Activated T-cell treated with anti-CD3 and anti-CD28 coated beads, Interleukin-2, amount 50 U/mL, for 4 hours (primary cell): ENCODE data around the gene MLLT11. TPM values are rescaled to one million over a fixed set of nuclear protein-coding genes. Genes with fewer than 3 reads are reported as not detected.
A peak's percentile ranks its signal among the peaks of the same experiment; 100 is the strongest.

ENCODE experiments used
- ATAC-seq, 2 donors: fragments of 200-7000 bp; cut with Tn5 transposase; one replicate each; pipeline ENCODE4 v1.10.0; 2021
- DNase-seq: peaks from one replicate; pipeline ENCODE4 v3.0.0-alpha.2; 2020
- H3K27me3 Mint-ChIP-seq: one replicate; pipeline ENCODE4 v1.8.0; 2021; ENCODE audit warnings: low read depth, mixed read lengths
- H3K36me3 Mint-ChIP-seq: one replicate; pipeline ENCODE4 v1.8.0; 2022; ENCODE audit warnings: mixed read lengths; ENCODE audit not compliant: insufficient read depth
- H3K4me1 Mint-ChIP-seq: one replicate; pipeline ENCODE4 v1.8.0; 2021; ENCODE audit warnings: low read depth, mixed read lengths
- H3K4me3 Mint-ChIP-seq: one replicate; pipeline ENCODE4 v1.8.0; 2021; ENCODE audit warnings: mild to moderate bottlenecking, moderate library complexity, mixed read lengths
- H3K9me3 Mint-ChIP-seq: one replicate; pipeline ENCODE4 v1.8.0; 2021; ENCODE audit warnings: mixed read lengths
- total RNA-seq, 3 donors: library from RNA; stranded (reverse); gene quantifications; one replicate each; pipeline ENCODE4 v1.2.1, GENCODE V29; 2021

MLLT11 gene, protein sequence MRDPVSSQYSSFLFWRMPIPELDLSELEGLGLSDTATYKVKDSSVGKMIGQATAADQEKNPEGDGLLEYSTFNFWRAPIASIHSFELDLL
- 1 to 10 TPM; 2.3 to 2.8 (median 2.6) TPM for total RNA-seq

DNA sequence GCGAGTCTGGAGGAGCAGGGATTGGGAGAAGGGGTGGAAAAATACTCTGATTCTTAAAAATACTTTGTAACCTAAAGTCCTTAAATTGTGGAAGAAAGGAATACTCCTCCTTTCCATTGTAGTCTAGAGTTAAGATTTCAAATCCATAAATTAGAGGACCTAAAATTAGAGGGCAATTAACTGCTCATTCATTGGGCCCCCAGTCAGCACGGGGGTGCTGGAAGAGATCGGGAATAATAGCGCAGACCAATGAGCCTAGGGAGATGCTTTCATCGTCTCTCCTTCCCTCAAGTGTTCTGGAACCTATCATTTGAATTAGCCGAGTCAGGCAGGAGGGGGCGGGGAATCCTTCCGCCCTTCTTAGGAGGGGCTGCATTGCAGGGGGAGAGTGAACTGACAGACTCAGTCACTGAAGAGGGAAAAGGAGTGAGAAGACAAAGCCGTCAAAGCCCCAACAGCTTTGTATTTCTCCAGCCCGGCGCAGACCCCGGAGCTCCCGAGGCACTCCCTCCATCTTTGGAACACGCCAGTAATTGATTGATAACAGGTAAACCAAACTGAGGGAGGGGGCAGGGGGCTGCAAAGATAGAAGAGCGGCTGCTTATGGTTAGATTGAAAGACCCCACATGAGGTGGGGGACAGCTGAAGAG is at the start of gene MLLT11:
MLLT11 (plus strand) TSS at position 391 of the 650 bp plus-strand sequence. CDS start 6,828 bp downstream, outside the sequence.
- Mint-ChIP-seq H3K36me3 (peaks cover 25% of the 10 kb centered on the region), H3K27me3 (no peaks in the 10 kb centered on the region), H3K4me3 (peak within 1 kb of the TSS; percentile 99), H3K9me3 (no peaks in the 10 kb centered on the region), H3K4me1 (peaks cover 41% of the 10 kb centered on the region)
- ATAC-seq (no peak), DNase-seq (no peak)

GRCh38 chr1:151011154-151011850 is 48.9 kb upstream of the MLLT11 start:
- ATAC-seq (no peak), DNase-seq (no peak)
- Mint-ChIP-seq H3K27me3 (no peaks in the 10 kb centered on the region), H3K36me3 (peaks cover 3% of the 10 kb centered on the region), H3K4me1 (peaks cover 55% of the 10 kb centered on the region), H3K9me3 (no peaks in the 10 kb centered on the region), H3K4me3 (no peak overlapping the region)

DNA sequence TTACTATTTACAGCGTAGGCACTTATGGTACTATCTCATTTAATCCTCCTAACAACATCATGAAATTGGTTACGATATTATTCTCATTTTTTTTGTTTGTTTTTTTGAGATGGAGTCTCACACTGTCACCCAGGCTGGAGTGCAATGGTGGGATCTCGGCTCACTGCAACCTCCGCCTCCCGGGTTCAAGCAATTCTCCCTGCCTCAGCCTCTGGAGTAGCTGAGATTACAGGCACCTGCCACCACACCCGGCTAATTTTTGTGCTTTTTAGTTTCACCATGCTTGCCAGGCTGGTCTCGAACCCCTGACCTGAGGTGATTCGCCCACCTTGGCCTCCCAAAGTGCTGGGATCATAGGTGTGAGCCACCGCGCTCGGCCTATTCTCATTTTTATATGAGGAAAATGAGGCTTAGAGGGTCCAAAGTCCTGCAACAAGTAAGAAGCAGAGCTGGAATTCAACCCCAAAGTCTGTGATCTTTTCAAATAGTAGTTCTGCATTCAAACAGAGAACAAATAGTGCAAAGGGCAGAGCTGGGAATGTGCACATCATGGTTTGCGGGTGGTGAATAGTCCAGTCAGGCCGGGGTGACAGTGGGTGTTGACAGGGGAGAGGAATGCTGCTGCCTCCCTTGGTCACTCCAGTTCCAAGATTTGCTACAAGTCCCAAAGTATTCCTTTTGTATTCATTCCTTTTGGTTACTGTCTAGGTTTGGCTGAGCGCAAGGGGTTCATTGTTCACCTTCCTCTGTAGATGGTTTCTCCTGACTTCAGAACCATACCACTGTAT is 47.3 kb upstream of the MLLT11 start:
- Mint-ChIP-seq H3K4me3 (no peak overlapping the region), H3K27me3 (no peaks in the 10 kb centered on the region), H3K4me1 (peaks cover 40% of the 10 kb centered on the region), H3K36me3 (peaks cover 3% of the 10 kb centered on the region), H3K9me3 (no peaks in the 10 kb centered on the region)
- ATAC-seq (no peak), DNase-seq (no peak)

DNA sequence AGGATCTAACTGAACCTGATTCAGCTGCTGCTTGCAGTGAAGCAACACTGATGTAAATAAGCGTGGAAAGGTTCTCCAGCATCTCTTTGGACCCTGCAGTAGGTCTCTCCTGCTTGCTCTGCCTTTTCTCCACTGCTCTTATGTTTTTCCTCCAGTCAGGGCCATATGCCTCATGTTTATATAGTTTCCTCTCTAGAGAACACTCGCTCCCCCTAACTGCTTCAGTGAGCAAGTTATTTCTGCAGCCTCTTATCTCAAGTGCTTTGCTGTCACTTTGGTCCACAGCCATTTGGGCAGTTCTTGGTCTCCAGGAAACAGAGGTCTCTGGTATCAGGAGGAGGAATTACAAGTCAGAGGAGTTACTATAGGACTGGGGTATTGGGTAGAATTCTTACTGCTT is 46.7 kb upstream of the MLLT11 start:
- DNase-seq (no peak), ATAC-seq (no peak)
- no peaks in the 10 kb centered on the region for H3K27me3 Mint-ChIP-seq
- peaks cover 35% of the 10 kb centered on the region for H3K4me1 Mint-ChIP-seq
- no peak overlapping the region for H3K4me3 Mint-ChIP-seq
- H3K36me3 Mint-ChIP-seq, result peaks cover 9% of the 10 kb centered on the region
- H3K9me3 Mint-ChIP-seq, result no peaks in the 10 kb centered on the region

GRCh38 chr1:151024540-151025146 is 35.6 kb upstream of the MLLT11 start:
- Mint-ChIP-seq H3K4me3 (no peak overlapping the region), H3K27me3 (no peaks in the 10 kb centered on the region), H3K9me3 (no peaks in the 10 kb centered on the region), H3K4me1 (peaks cover 5% of the 10 kb centered on the region), H3K36me3 (peaks cover 24% of the 10 kb centered on the region)
- ATAC-seq, result peak; percentile 100
- peak; percentile 87 for DNase-seq

DNA sequence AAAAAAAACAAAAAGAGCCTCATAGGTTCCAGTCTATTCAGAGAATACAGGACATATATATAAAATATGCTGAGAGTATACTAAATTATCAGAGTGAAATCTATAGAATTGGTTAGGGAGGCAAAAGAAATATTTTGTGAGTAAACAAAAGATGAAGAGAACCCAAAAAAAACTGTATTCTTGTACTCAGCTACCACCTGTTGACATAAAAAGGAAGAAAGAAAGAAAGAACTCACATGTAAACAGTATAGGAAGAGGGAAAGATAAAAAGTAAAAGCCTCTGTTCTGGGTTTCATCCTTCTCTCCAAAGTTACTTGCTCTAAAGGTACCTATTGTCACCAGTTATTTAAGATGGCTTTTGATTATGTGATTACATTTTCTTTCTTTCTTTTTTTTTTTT is 33.7 kb upstream of the MLLT11 start:
- no peak overlapping the region for H3K4me3 Mint-ChIP-seq
- no peaks in the 10 kb centered on the region for H3K27me3 Mint-ChIP-seq
- ATAC-seq, result no peak
- DNase-seq, result no peak
- H3K4me1 Mint-ChIP-seq, result peaks cover 5% of the 10 kb centered on the region
- no peaks in the 10 kb centered on the region for H3K9me3 Mint-ChIP-seq
- H3K36me3 Mint-ChIP-seq, result peaks cover 30% of the 10 kb centered on the region

- no peak for DNase-seq
- Mint-ChIP-seq H3K9me3 (no peaks in the 10 kb centered on the region), H3K4me1 (peaks cover 11% of the 10 kb centered on the region), H3K36me3 (peaks cover 36% of the 10 kb centered on the region), H3K27me3 (no peaks in the 10 kb centered on the region), H3K4me3 (no peak overlapping the region)
- no peak for ATAC-seq
These were observed 28.0 kb upstream of the MLLT11 start for GRCh38 chr1:151032164-151032563.

DNA sequence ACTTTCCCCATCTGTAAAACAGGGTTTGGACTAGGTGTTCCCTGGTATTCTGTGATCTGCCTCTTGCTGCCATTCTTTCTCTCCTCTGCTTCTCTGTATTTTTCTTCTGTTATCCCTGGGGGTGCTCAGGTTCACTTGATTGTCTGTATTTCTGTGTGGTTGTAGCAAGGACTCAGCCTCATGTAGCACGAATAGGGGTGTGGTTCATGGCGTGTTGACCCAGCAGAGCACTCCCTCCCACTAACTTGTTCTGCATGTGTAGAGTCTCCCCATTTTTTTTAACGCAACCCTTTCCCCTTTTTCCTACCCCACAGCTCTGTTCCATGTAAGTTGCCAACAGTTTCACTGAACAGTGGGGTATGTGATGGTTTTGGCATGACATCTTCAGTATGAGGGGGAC is 25.0 kb upstream of the MLLT11 start:
- Mint-ChIP-seq H3K9me3 (no peaks in the 10 kb centered on the region), H3K36me3 (peaks cover 22% of the 10 kb centered on the region)
- no peak for ATAC-seq

GRCh38 chr1:151036356-151036755 is 23.8 kb upstream of the MLLT11 start, which contains the start of gene BNIPL:
Gene BNIPL (plus strand): TSS chr1:151036586. CDS start chr1:151036726, 140 bp downstream.
- ATAC-seq, result no peak
- no peaks in the 10 kb centered on the region for H3K27me3 Mint-ChIP-seq
- peaks cover 19% of the 10 kb centered on the region for H3K36me3 Mint-ChIP-seq
- H3K4me1 Mint-ChIP-seq, result peaks cover 11% of the 10 kb centered on the region
- no peak for DNase-seq
- H3K4me3 Mint-ChIP-seq, result no peak within 1 kb of the TSS
- H3K9me3 Mint-ChIP-seq, result no peaks in the 10 kb centered on the region

More for the DNA sequence above, 25.0 kb upstream of the MLLT11 start:
- H3K4me3 Mint-ChIP-seq, result no peak overlapping the region
- no peak for DNase-seq
- H3K27me3 Mint-ChIP-seq, result no peaks in the 10 kb centered on the region
- H3K4me1 Mint-ChIP-seq, result peaks cover 11% of the 10 kb centered on the region

- H3K9me3 Mint-ChIP-seq, result no peaks in the 10 kb centered on the region
- no peak overlapping the region for H3K4me3 Mint-ChIP-seq
- DNase-seq (no peak), ATAC-seq (no peak)
- H3K27me3 Mint-ChIP-seq, result no peaks in the 10 kb centered on the region
- H3K36me3 Mint-ChIP-seq, result peaks cover 18% of the 10 kb centered on the region
- peaks cover 11% of the 10 kb centered on the region for H3K4me1 Mint-ChIP-seq
These were observed 23.2 kb upstream of the MLLT11 start for GRCh38 chr1:151037032-151037431.

DNA sequence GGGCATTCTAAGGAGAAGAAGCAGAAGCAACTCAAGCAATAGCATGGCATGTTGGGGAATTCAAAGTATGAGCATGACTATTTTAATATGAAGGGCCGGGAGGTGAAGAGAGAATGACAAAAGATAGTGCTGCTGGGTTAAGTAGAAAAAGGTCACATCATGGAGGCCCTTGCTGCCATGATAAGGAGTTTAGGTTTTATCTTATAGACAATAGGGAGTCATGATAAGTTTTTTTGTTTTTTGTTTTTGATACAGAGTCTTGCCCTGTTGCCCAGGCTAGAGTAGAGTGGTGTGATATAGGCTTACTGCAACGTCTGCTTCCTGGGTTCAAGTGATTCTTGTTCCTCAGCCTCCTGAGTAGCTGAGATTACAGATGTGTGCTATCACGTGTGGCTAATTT is 20.7 kb upstream of the MLLT11 start:
- Mint-ChIP-seq H3K4me1 (peaks cover 22% of the 10 kb centered on the region), H3K27me3 (no peaks in the 10 kb centered on the region), H3K36me3 (peaks cover 12% of the 10 kb centered on the region), H3K4me3 (no peak overlapping the region), H3K9me3 (no peaks in the 10 kb centered on the region)
- DNase-seq (no peak), ATAC-seq (no peak)

DNA sequence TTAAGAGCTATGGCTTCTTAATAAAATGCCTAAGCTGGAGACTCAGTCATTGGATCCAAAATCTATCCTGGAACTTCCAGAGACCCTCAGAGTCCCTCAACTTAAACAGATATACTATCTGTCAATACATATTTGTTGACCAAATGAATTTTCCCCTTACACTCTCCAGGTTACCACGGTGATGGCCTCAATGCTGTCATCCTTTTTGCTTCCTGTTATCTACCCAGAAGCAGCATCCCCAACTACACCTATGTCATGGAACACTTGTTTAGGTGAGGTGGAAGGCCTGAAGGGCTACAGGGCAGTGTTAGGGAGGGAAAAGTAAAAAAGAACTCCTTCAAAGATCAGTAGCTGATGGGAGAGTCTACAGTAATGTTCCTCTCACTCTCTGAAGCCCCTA is 17.0 kb upstream of the MLLT11 start:
- peaks cover 34% of the 10 kb centered on the region for H3K4me1 Mint-ChIP-seq

DNA sequence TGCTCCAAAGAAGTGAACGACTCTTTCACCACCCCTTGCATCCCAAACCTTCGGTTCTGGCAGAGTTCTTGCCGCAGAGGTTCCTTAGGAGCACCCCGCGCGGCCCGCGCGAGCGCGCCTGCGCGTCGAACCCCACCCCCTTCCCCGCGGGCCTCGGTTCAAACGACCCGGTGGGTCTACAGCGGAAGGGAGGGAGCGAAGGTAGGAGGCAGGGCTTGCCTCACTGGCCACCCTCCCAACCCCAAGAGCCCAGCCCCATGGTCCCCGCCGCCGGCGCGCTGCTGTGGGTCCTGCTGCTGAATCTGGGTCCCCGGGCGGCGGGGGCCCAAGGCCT is 12.6 kb upstream of the MLLT11 start, which contains the start of gene C1orf56:
C1orf56 (plus strand) TSS at position 161 of the 334 bp plus-strand sequence; CDS start at position 258, 97 bp downstream.
- H3K4me1 Mint-ChIP-seq, result peaks cover 54% of the 10 kb centered on the region

More for the DNA sequence above, 17.0 kb upstream of the MLLT11 start:
- Mint-ChIP-seq H3K4me3 (no peak overlapping the region), H3K27me3 (no peaks in the 10 kb centered on the region), H3K9me3 (no peaks in the 10 kb centered on the region), H3K36me3 (peaks cover 1% of the 10 kb centered on the region)
- no peak for ATAC-seq
- no peak for DNase-seq

More for the DNA sequence above, 12.6 kb upstream of the MLLT11 start, which contains the start of gene C1orf56:
- DNase-seq (peak; percentile 38), ATAC-seq (peak; percentile 80 to 86)
- Mint-ChIP-seq H3K36me3 (peaks cover 12% of the 10 kb centered on the region), H3K9me3 (no peaks in the 10 kb centered on the region), H3K4me3 (peak within 1 kb of the TSS; percentile 87), H3K27me3 (no peaks in the 10 kb centered on the region)
